Stimulated activated CD4-positive, alpha-beta T cell treated with anti-CD3 and anti-CD28 coated beads, TNF-alpha, amount 100 ng/mL, for 24 hours (primary cell): ENCODE measurements around the gene NCBP1.
"Not testable (repeated sequence)": the region's sequence is repeated elsewhere in the genome, so short reads cannot be mapped to it uniquely, and the experiment has no call there.

Source experiments
- DNase-seq, 3 experiments: peaks; one replicate each; pipeline ENCODE4 v3.0.0-alpha.2; 2020; ENCODE audit warnings: low read depth in 3 of 3

The NCBP1 gene

DNA sequence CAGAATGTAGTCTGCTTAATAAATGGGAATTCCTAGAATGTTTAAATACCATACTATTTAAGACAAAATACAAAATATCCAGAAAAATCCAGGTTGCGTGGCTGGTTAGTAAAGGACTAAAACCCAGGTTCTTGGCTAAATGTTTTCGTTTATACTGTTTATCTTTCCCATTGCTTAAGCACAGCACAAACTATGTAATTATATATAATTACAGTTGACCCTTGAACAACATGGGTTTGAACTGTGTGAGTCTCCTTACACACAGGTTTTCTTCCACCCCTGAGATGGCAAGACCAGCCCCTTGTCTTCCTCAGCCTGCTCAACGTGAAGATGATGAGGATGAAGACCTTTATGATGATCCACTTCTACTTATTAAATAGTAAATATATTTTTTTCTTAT lies 38.8 kb downstream of the NCBP1 start:
- DNase-seq = no peak

DNA sequence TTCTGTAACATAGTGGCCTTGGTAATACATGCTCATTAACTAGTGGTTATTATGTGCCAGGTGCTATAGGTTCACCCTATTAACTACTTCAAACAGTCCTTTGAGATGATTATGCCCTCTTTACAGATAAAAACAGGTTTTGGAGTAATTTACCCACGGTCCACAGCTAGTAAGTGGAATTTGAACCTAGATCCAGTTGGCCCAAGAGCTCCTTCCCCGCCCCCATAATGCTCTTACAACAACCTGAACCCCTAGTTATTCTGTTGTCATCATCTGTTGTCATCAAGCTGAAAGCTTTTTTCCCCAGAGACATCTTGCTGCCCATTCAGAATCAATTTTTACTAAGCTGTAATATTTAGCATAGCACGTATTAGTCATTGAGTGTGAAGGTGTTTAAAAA lies 40.3 kb downstream of the NCBP1 start:
- DNase-seq = no peak

DNA sequence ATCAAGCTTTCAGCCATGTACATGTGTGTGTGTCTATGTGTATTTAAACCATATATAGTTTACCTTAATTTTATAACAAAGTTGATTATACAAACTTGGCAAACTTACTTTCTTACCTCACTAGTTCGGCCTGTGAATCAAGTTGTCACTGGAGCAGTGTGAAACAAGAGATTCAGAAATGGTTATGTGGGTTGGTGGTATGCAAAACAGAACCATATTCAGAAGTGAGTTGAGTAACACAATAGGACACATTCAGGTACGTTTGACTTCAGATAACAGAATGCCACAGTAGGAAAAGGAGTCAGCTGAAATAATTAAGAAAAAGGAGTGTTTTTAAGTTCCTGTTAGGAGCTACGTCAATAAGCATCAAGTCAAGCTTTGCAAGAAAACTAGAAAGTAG lies 42.0 kb downstream of the NCBP1 start:
- no peak for DNase-seq

DNA sequence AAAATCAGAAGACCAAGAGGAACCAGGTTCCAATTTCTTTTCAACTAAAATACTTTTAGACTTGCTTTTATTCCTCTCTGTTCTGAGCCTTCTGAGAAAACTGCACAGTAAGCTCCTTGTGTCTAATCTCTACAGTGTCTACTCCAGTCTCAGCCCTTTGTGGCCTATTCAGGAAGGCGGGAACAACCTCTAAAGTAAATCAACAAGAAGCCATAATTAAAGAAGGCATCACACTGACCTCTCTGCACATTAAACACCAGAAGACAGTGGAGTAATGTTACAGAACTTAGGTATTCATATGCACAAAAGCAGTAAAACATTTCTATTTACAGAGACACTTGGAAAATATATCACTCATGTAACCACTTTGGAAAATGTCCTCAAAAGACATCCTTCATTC lies 48.6 kb downstream of the NCBP1 start:
- DNase-seq = no peak

DNA sequence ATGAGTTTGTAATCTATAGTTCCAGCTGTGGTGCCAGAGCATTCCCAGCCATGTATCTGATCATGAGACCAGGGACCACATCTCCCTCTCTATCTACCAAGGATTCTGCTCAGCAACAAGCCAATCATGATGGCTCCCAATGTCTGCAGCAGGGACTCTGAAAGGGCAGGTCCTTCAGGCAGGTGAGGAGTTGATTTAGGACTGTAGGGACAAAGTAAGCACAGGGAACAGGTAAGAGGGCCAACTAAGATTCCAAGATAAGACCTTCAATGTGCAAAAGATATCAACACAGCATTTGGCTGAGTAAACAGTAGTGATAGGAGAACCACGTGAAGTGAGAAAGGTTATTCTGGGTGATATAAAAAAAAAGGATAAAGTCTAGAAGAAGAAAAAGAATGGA lies 55.0 kb downstream of the NCBP1 start:
- DNase-seq = no peak

DNA sequence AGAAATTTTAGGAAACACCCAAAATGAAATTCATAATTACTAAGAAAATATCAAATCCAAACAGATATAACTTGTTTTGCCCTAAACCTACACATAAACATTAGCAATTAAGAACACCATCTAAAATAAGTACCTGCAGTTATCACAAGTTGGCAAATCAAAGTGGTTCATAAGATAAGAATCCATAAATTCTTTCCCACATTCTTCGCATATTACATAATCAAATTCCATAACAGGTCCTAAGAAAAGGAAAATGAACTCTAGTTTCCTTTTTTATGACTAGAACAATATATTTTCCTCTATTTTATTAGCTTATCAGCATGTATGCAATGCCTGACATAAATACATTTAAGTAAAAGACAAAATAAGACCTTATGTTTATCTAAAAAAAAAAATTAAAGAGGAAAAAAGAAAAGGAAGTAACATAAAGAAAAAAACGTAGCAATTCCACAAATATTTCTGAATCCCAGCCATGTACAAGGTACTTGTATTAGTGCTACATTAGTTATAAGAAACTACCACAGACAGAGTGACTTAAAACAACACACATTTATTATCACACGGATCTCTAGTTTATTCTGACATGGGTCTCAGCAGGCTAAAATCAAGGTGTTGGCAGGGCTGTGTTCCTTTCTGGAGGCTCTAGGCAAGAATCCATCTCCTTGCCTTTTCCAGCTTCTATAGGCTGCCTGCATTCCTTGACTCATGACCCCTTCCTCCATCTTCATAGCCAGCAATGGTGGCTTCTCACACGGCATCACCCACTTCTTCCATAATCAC lies 56.0 kb downstream of the NCBP1 start:
- DNase-seq = no peak

DNA sequence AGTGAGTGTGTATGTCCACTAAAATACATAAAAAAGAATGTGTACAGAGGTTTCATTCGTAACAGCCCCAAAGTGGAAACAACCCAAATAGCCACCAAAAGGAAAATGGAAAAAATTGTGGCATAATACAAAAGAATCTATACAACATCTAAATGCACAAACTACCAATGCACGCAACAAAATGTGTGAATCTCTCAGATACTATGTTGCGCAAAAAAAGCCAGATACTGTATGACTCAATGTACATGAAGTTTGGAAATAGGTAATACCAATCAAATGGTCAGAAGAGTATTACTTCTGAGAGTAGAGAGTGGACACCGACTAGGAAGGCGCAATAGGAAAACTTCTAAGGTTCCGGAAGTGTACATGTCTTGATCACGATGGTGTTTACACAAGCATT lies 61.1 kb downstream of the NCBP1 start:
- no peak for DNase-seq

DNA sequence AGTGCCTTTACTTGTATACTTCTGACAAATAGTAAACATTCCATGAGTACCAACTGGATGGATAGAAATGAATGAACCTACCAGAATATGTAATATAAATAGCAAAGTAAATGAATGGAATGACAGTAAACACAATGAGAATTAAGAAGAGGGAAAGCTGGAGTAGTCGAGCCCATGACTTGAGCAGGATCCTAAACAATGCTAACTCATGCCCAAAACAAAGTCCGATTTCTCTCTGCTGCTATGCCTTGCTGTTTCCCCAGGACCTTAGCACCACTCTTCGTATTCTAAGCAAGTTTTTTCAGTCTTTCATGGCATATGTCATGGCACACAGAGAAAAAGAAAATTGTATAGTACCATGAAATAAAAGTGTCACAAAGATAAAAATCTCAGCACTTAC lies 61.8 kb downstream of the NCBP1 start:
- no peak for DNase-seq

DNA sequence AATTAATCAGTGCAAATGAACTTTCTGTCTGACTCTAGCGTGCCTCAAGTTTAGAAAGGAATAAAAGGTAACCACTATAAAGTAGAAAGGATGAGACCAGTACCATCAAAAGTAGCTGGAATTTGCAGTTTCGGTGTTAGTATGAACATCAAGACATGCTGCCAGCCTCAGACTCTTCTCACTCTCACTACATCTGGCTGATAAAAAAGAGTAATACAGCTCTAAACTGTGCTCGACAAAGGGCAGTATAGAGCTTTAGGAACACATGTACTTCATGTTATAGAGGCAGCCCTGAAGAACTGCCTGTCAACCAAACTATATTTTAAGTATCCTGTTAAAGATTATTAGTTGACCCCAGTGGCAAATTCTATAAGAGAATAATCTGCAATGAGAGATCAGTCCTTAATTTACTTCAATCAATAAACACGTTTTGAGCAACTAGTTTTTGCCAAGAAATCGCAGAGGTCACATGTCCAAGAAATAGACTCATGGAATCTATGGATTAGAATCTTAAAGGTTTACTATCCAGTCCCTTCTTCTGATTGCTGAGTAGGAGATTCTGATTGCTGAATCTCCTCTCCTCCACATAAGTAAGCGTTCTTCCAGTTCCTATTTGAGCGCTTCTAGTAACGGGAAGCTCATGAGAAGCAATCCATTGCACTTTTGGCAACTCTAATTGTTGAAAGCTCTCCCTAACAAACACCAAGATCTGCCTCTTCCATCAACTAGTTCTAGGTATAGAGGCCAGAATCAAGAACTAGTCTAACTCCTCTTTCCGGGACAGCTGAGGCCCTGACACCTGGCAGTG lies 62.6 kb downstream of the NCBP1 start:
- no peak for DNase-seq

DNA sequence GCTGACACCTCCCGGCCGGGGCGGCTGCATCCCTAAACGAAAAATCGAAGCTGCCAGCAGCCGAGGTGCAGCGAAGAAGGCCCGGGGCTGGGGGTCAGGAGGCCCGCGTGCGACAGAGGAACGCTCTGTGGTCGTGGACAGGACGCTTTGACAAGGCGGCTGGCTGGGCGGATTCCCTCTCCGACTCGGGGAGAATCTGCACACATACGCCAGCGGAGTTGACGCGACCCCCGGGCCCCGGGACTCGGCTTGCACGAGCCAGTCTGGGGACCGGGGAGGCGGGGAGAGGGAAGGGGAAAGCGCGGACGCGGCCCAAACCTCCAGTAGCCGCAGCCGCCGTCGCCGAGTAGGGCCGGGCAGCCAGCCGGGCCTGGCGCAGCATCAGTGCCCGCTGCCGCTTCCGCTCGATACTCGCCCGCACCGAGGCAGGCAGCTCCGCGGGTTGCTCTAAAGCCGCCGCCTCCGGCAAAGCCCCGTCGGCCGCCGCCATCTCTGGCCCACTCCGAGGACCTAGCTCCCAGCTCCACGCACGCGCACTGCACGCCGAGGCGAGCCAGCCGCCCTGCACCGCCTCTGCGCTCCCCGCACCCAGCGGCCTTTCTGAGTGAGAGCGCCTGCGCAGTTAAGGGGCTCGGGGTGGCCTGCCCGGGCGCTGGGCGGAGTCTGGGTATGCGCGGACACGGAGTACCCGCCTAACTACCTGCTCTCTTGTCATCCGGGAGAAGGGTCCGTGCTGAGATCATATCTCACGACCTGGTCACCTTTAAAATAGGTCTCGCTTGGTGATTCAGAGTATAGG lies 63.4 kb downstream of the NCBP1 start, which contains the start of gene XPA:
Gene XPA, minus strand, starts transcription at position 538 of the 799 bp plus-strand sequence. Its CDS starts 48 bp downstream, at position 490.
- peak; percentile 94 to 97 (median 96) for DNase-seq

DNA sequence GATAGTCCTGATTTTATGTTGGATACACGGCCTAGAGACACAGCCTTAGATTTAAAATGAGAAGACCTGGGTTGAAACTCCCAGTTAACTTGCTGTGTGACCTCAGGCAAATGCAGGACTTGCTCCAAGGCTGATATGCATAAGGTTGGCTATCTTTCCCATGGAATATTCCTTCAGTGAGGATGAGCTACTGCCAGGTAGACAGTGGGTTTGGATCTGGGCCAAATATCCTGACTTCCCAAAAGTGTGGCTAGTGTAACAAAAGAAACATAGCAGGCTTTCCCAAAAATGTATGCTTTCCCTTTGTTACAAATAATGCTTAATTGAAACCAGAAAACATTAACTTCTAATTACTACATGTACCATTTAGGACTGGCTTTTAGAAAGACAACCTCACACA lies 64.2 kb downstream of the NCBP1 start:
- DNase-seq = no peak

DNA sequence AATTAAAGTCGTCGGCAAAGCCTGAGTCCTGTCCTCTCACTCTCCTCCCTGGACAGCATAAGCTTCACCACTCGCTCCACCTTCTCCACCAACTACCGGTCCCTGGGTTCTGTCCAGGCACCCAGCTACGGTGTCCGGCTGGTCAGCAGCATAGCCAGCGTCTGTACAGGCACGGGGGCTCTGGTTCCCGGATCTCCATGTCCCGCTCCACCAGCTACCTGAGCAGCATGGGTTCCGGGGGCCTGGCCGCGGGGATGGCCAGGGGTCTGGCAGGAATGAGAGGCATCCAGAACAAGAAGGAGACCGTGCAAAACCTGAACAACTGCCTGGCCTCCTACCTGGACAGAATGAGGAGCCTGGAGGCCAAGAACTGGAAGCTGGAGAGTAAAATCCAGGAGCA lies 65.2 kb downstream of the NCBP1 start:
- no peak for DNase-seq

DNA sequence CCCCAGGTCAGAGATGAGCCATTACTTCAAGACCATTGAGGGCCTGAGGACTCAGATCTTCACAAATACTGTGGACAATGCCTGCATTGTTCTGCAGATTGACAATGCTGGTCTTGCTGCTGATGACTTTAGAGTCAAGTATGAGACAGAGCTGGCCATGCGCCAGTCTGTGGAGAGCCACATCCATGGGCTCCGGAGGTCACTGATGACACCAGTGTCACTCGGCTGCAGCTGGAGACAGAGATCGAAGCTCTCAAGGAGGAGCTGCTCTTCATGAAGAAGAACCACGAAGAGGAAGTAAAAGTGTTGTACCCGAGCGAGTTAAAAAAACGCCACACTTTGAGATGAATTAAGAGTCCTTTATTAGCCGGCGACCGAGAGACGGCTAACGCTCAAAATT lies 65.7 kb downstream of the NCBP1 start:
- DNase-seq = not testable (repeated sequence)

DNA sequence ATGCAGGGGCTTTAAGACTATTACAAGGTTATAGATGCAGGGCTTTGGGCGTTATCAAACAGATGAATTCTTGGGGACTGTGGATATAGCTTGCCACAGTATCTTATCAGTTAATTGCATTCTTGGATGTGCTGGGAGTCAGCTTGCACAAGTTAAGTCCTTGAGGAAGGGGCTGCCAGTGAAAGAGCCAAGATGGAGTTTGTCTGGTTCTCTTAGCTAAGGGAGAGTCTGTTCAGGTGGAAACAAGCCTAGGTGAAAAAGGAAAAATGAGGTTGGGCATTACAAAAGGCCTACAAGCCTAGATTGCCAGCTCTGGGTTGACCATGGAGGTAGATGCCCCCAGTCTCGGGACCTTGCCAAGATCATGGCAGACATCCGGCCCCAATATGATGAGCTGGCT lies 66.2 kb downstream of the NCBP1 start:
- not testable (repeated sequence) for DNase-seq

DNA sequence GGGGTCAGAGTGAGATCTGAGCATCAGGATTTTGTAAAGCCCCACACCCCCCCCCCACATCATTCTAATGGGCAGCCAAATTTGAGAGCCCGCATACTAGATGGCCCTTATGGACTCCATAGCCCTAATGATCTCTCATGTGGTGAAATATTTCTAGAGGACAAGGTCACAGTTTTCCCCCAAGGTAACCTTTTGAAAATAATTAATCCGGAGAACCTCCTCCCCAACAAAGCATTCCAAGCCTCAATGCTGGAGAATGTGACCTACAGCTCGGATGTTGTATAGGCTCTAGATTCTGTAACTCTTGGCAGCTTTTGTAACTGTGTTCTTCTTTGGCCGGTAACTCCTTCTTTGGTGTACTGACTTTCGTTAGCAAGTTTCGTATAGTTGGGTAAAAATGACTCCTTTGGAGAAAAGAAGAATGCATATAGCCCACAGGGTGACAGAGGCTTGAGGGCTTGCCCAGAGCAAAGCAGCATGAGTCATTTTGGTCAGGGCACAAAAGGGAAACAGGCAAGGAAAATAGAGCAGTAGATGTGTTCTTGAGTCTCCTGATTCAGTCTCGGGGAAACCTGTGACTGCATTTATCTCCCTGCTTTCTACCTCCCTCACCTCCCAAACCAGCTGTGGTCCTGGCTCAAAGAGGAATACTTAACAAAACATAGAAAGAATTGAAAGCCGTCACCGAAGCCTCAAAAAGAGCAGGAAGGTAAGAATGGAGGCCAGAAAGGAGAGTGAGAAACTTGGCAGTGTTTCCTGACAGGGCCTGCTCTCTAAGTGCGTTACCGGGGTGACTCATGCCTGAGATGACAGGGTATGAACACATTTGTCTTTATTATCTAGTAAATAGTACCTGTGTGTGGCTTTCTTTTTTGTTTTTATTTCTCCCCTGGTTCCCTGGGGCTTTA lies 70.1 kb downstream of the NCBP1 start:
- DNase-seq = no peak

DNA sequence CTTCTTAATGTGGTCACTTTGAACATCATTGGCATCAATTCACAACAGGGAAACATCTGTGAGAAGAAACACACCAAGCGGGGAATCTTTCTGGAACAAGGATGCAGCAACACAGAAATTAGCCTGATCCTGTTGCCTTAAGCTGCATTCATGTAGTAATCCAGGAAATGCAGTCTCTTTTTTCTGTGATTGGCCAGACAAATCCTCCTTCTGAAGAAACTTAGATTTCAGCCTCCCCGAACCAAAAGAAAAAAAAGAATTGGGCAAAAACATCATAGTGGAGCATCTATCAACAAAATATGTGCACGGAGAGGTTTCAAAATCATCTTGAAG lies 70.7 kb downstream of the NCBP1 start:
- DNase-seq = no peak

DNA sequence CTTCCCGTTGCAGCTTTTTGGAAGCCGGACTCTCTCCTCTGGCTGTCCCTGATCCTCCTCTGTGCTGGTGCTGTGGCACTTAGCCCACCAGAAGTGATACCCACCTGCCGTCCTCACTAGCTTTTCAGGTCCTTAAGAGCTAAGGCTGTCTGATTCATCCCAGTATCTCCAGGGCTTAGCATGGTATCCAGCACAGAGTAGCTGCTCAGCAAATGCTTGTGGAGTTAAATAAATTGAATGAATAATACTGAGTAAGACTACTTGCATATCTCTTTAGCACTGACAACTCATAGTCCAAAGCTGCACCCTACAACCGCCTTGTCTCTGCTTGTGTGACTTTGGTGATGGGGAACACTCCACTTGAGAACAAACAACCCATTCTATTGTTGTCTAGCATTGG lies 71.2 kb downstream of the NCBP1 start:
- DNase-seq = no peak

DNA sequence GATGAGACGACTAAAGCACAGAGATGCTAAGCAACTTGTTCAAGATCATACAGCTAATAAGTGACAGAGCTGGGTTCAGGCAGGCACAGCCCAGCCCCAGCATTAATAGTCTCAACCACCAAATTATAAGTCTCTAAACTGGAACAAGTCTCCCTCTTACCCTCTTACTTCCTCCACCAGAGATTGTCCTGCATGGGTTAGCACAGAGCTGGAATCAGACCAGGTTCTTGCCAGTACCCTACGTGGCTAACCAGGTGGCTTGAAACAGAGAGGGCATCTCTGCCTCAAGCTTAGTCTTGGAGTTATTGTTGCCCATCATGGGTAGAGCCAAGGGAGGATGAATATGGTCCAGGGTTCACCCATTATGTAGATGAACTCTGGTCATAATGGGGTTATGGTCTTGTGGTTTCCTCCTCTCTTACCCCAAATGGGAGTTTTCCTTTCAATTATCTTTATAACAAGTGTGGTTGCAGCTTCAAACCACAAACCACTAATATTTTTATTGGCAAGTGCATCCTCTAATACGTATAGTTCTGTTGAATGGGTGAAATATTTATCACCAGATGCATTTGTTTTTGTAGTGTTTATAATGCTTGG lies 71.8 kb downstream of the NCBP1 start:
- no peak for DNase-seq

DNA sequence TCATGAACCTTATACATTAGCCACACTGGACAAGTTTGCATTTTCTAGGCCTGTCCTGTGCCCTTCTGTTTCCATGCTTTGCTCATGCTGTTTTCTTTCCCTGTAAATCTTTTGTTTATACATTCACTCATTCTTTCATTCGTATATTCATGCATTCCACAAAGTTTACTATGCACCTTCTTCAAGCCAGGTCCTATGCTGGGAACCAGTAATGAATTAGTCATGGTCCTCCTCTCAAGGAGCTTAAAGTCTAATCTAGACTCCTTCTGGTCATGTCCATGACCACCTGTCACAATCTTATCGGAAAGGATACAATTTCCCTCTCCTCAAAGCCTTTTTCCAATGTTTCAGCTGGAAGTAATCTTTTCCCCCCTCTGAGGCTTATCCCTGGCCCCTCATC lies 72.6 kb downstream of the NCBP1 start:
- DNase-seq = no peak

DNA sequence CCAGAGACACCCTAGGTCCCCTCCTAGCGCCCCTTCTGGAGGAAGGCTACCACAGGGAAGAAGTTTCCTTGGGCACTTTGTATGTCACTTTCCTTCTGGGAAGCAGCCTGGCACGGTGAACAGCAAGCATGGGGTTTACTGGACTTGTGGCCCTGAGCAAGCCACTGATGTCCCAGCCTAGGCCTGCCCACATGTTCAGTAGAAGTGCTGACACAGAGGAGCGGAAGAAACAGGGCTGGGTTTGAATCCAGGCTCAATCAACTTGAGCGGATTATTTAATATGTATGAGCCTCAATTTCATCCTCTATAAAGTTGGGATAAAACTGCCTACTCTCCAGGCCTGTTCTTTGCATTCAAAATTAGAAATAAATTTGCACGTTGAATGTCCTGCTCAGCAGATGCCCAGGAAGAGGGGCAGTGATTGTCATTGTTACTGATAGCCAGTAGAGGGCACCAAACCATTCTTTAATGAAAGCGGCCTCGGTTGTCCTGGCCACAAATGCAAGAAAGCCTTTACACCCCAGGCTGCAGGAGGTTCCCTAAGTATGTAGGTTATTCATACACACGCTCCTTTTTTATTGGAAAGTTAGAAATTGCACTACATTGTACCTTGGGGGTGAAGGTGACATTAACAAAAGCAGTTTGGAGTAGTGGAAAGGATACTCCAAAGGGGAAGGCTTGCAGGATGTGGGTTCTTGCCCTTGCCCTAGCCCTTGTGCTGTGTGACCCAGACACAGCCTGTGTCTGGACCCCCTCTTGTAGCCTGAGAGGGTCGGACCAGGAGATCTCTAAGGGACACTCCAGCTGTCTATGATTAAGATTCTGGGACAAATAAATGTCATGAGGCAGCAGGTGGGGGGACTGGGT lies 77.0 kb downstream of the NCBP1 start:
- DNase-seq = peak in 2 of 3 experiments; percentile 15 to 17
